Upper lobe of right lung (tissue), 1 donor: Measurements from ENCODE around the gene CISH. TPM values are rescaled to one million over a fixed set of nuclear protein-coding genes. Genes with fewer than 3 reads are reported as not detected.

Experiments
- ATAC-seq: fragments of 200-7000 bp; cut with Tn5 transposase; one replicate; pipeline ENCODE4 v1.9.1; 2020; ENCODE audit warnings: mild to moderate bottlenecking, moderate library complexity
- DNase-seq: peaks from one replicate; pipeline ENCODE4 v3.0.0-alpha.2; 2020
- H3K27ac ChIP-seq: fragments of 200-600 bp; one replicate; pipeline ENCODE4 v1.8.0; 2022
- H3K27me3 ChIP-seq: fragments of 200-600 bp; one replicate; pipeline ENCODE4 v1.8.0; 2022; ENCODE audit warnings: mild to moderate bottlenecking
- H3K36me3 ChIP-seq: fragments of 200-600 bp; one replicate; pipeline ENCODE4 v1.8.0; 2022
- H3K4me1 ChIP-seq: fragments of 200-600 bp; one replicate; pipeline ENCODE4 v1.8.0; 2022
- H3K4me3 ChIP-seq: fragments of 200-600 bp; one replicate; pipeline ENCODE4 v1.8.0; 2022; ENCODE audit warnings: mild to moderate bottlenecking
- H3K9me3 ChIP-seq: fragments of 200-600 bp; one replicate; pipeline ENCODE4 v1.8.0; 2022
- CTCF ChIP-seq: fragments of 200-600 bp; IDR thresholded peaks from one replicate; pipeline ENCODE4 v1.8.0; 2022; ENCODE audit warnings: antibody characterized with exemption
- intact Hi-C: fragments of 100-400 bp; cut with DNase I; formaldehyde crosslinking; loops from one replicate; pipeline ENCODE4 v1.11.0; 2022
- total RNA-seq: library from RNA; stranded (reverse); fragmentation: NEBNext Ultra II Directional; extraction: Animal tissue kit (Norgen Biotek cat#: 25700); gene quantifications from one replicate; pipeline ENCODE4 v1.2.1, GENCODE V29; 2021
- donor health status: DM: no; HTN: yes; CAD: no; lungs with severe emphysema.

The CISH gene
- total RNA-seq, 1 donor from 2014 or later: 71.6 TPM

DNA sequence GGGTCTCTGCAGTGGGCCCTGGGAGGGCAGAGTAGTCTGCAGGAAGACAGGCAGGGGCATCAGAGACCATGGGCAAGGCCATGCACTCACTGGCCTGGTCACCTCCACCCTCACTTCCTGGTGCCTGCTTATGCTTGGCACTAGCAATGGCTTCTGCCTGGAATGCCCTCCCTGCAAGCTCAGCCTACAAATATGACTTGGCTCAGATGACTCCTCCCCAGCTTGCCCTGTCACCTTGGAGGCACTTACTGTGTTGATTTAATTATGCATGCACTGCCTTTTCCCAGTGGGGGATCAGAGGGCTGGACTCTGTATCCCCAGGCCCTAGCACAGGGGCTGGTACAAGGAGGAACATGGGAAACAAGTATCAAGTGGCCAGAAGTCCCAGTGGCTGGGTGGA, 51.9 kb downstream of the CISH start:
- no peak overlapping the region for H3K27ac ChIP-seq
- H3K4me1 ChIP-seq: no peaks in the 10 kb centered on the region
- no peaks in the 10 kb centered on the region for H3K27me3 ChIP-seq
- no peak overlapping the region for H3K4me3 ChIP-seq
- no peaks in the 10 kb centered on the region for H3K9me3 ChIP-seq
- H3K36me3 ChIP-seq: no peaks in the 10 kb centered on the region
- ATAC-seq (no peak), DNase-seq (no peak)
- intact Hi-C loops: no loop called here
- no peak for TF ChIP-seq CTCF

- H3K4me1 ChIP-seq: no peaks in the 10 kb centered on the region
- ATAC-seq (no peak), DNase-seq (no peak)
- no peak overlapping the region for H3K4me3 ChIP-seq
- intact Hi-C loops: no loop called here
- no peak overlapping the region for H3K27ac ChIP-seq
- no peaks in the 10 kb centered on the region for H3K9me3 ChIP-seq
- TF ChIP-seq CTCF: no peak
- no peaks in the 10 kb centered on the region for H3K36me3 ChIP-seq
- H3K27me3 ChIP-seq: no peaks in the 10 kb centered on the region
Observed at GRCh38 chr3:50557915-50558314, 53.7 kb downstream of the CISH start.

- Histone ChIP-seq H3K36me3 (no peaks in the 10 kb centered on the region), H3K27me3 (no peaks in the 10 kb centered on the region), H3K4me1 (no peaks in the 10 kb centered on the region), H3K4me3 (no peak overlapping the region), H3K27ac (no peak overlapping the region), H3K9me3 (no peaks in the 10 kb centered on the region)
- no peak for TF ChIP-seq CTCF
- intact Hi-C loops: no loop called here
- ATAC-seq (no peak), DNase-seq (no peak)
Observed at GRCh38 chr3:50557106-50557505, 54.5 kb downstream of the CISH start.

Other genes with a start within 250 kb of the CISH start
- 119 TPM for gene CACNA2D2, start 108.1 kb downstream of the CISH start, total RNA-seq
- 6.9 TPM for gene C3orf18, start 44.0 kb downstream of the CISH start, total RNA-seq
- gene HEMK1, start 42.3 kb downstream of the CISH start, total RNA-seq: 28.3 TPM
- gene MAPKAPK3, start 5.4 kb upstream of the CISH start, total RNA-seq: 60.8 TPM
- 2.7 TPM for gene DOCK3, start 63.2 kb upstream of the CISH start, total RNA-seq